Renal cortex interstitium (tissue), 11 donors: Measurements from ENCODE around the gene GMEB2. TPM values are rescaled to one million over a fixed set of nuclear protein-coding genes. Genes with fewer than 3 reads are reported as not detected.

Source experiments
- DNase-seq, 11 donors: peaks; one replicate each; pipeline ENCODE4 v3.0.0-alpha.2; 2013; ENCODE audit warnings: low read depth in 9 of 11, low spot score in 4 of 11; ENCODE audit errors: extremely low read depth in 1 of 11
- polyA plus RNA-seq, 3 donors: library from polyadenylated mRNA; unstranded; fragments of 120-200 nt; gene quantifications; one replicate each; pipeline ENCODE4 v1.2.1, GENCODE V29; 2013; ENCODE audit not compliant: insufficient read length in 3 of 3

Gene GMEB2
- polyA plus RNA-seq, 3 donors = 9.5 to 13.2 (median 12.2) TPM

GRCh38 chr20:63597651-63598478 is 29.0 kb downstream of the GMEB2 start:
- no peak for DNase-seq

DNA sequence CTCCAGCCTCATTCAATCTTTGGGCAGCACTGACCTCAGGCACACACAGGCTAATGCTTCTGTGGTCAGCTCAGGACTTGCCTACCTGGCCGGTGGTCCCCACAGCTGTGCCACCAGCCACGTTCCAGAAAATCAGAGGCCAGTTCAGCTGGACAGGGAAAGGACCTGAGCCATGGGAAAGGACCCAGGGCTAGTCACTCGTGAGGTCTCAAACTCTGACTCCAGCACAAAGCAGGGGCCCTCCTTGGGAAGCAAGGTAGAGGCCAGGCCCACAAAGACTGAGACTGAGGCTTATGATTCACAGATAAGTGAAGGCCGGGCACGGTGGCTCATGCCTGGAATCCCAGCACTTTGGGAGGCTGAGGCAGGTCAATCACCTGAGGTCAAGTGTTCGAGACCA is 30.5 kb downstream of the GMEB2 start:
- no peak for DNase-seq

GRCh38 chr20:63595416-63596127 is 31.3 kb downstream of the GMEB2 start:
- DNase-seq = no peak

DNA sequence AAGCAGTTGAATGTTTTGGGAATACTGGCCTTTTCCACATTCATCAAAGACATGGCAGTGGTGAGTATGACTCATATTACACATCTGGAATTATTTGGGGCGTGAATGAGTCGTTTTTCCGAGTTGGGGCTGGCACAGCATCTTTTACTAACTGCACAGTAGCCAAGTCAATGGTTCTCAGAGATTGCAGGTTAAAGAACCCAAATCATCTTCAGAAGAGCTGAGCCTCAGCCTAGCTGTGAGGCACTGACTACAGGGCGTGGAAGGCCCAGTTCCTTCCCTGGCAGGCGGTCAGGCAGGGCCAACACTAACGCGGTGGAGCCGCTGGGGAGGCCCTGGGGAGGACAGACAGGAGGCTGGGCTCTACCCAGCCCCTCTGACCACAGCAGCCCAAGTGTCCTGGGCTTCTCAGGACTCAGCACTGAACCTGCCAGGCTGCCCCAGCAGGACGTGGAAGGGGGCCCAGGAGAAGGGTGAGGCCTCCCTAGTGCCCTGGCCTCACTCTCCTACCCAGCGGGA is 32.8 kb downstream of the GMEB2 start:
- DNase-seq = no peak

- DNase-seq = no peak
Measured at GRCh38 chr20:63592661-63593060, 34.2 kb downstream of the GMEB2 start.

- no peak for DNase-seq
Measured at GRCh38 chr20:63591786-63592355, 35.0 kb downstream of the GMEB2 start.

GRCh38 chr20:63591147-63591533 is 35.8 kb downstream of the GMEB2 start:
- DNase-seq = no peak

DNA sequence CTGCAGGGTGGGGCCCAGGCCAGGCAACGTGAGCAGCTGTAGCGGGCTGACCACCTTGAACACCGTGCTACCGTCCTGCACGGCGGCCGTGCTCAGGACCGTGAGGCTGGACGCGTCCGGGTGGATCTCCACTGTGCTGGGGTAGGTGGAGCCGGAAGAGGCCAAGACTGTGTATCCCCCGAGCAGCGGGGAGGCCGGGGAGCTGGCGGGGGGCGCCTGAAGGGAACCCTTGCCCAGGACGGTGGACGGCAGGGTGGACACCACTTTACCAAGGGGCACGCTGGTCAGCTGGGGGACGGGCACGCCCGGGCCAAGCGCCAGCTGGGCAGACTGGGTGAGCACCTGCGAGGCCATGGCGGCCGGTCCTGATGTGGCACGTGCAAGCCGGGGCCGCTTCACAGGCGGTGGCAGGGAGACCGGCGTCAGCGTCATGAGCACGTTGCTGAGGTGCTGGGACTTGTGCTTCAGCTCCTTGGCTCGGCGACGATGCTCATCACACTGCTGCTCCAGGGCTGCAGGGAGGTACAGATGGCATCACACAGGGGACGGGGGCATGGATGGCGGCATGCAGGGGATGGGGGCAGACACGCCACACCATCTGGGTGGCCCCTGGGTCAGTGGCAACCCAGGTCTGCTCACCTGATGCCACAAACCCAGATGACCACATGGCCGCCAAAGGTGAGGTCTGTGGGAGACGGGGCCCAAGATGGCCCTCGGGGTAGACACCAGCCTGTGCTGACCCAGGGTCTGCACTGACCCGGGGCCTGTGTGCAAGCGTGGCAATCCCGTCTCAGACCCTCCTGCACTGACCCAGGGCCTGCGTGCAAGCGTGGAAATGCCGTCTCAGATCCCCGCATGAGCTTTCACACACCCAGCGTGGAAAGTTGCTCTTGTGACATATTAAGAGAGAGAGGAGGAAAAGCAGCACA is 36.4 kb downstream of the GMEB2 start:
- no peak for DNase-seq

DNA sequence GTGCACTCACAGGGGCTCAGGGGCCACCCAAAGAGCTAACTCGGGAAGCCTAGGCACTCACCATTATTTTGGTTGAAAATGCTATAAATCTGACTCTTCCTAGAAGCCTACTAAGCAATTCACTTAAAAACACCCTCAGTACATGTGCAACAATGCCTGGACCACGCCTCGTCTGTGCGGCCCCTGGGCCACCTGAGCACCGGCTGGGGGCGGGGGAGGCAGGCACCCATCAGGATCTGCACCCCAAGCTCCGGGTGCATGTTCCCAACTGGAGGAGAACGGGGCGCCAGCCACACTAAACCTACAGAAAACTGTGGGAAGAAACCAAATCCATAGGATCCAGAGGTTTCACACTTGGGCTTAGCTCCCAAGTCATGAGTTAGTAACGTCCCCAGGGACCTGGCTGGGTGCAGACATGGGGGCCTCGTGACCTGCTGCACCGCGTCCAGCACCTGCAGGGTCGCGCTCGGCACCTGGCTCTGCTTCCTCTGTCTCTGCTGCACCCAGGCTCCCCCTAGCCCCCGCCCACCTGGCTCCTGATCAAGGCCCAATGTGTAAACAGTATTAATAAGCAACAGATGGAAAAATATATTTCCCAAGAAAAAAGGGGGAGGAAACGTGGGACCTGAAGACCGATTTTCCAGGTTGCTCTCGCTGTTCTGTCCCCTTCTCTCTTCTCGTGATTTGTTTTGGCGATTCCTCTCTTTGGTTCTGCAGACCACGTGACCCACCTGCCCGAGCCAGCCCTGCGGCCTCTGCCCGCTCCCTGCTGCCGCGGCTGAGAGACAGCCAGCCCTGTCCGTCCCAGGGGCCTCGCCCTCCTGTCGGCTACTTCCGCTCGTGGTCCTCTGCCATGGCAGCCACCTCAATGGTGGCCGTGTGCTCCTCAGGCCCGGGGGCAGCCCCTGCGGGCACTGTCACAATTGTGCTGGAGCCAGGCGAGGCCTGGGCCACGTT is 37.4 kb downstream of the GMEB2 start:
- no peak for DNase-seq

DNA sequence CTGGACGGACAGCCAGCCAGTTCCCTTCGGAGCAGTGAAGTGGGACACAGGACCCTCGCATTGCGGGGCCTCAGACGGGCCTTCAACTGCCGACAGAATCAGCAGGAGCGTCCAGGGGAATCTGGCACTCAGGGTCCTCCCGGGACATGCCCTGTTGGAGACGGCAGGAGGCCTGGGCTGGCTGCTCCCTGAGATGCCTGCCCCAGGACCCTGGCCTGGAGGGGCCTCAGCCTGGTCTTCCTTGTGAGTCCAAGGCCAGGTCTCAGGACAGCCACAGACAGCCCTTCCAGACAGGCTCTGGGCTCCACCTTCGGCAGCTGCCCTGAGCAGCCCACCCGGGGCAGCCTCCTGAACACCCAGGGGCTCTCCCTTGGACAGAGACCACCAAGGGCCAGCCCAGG is 38.3 kb downstream of the GMEB2 start:
- DNase-seq = no peak

GRCh38 chr20:63587776-63588591 is 38.9 kb downstream of the GMEB2 start:
- no peak for DNase-seq

- no peak for DNase-seq
Measured at GRCh38 chr20:63587256-63587655, 39.6 kb downstream of the GMEB2 start.

DNA sequence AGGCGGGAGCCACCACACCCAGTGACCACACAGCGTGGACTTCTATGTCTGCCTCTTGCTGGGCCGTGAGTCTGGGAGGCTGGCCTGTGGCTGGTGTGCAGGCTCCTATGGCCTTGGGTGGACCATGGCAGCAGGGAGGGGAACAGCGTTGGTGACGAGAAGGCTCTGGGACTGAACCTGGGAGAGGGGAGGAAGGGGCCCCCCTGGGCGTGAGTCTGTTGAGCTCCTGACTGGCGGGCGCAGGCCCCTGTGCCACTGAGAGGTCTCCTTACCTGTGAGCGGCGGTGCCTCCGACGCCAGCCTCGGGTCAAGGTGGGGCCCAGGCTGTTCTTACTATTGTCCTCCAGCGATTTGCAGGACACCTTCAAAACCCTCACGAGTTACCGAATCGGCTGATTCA is 40.1 kb downstream of the GMEB2 start:
- no peak for DNase-seq

DNA sequence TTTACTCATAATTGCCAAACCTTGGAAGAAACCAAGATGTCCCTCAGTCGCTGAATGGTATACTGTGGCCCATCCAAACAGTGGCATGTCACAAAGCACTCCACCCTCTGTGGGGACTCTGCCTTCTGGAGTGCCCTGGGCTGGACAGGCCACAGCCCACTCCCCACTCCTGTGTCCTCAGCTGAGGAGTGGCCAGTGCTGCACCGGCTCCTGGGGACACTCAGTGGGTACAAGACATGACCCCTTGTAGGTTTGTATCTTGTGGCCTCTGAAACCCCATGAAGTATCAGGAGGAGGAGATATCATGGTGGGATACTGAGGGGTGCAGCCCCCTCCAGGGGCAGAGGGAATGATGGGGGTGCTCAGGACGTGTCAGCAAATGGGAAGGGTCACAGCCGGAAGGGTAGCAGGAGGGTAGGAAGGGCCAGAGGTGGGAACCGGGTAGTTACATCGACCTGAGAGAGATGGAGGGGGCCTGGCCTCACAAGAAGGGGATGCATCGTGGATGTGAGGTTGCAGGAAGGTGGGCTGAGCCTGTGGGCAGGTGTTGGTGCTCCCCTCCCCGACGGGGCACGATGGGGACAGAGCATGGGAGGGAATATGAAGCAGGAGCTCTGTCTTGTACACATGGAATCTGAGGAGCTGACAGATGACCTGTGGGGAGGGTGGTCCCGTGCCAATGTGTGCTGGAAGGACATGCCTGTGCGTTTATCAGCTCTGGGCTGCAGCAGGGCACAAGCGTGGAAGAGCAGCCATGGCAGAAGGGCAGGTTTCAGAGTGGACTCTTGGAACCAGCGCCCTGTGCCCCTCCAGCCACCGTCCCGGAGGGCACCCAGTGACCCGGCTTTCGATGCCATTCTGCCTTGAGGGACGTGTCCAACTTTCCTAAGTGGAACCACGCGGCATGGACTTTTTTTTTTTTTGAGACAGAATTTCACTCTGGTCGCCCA is 41.0 kb downstream of the GMEB2 start:
- no peak for DNase-seq

- DNase-seq = no peak
Measured at GRCh38 chr20:63582382-63583063, 44.4 kb downstream of the GMEB2 start.
